Peyer's patch (tissue), 4 donors: ENCODE results near the gene TM2D3.

Experiments
- CTCF ChIP-seq, 6 experiments: fragments of 450-650 bp in 4 of 6; fragments of 200-600 bp in 2 of 6; sonication (generic) in 1 of 6; IDR thresholded peaks; one replicate each; pipeline ENCODE4 v1.5.1; 2017 to 2019; ENCODE audit warnings: antibody characterized with exemption in 6 of 6, mild to moderate bottlenecking in 3 of 6, moderate library complexity in 1 of 6
- POLR2A ChIP-seq, 2 donors: fragments of 450-650 bp; IDR thresholded peaks; one replicate each; pipeline ENCODE4 v1.5.1; 2017; ENCODE audit warnings: antibody characterized with exemption in 2 of 2, mild to moderate bottlenecking in 2 of 2, moderate library complexity in 2 of 2

GRCh38 chr15:101696829-101697228, 44.6 kb upstream of the TM2D3 start:
- TF ChIP-seq POLR2A (IDR thresholded peaks at IDR 0.05), result no peak
- no peak for TF ChIP-seq CTCF (IDR thresholded peaks at IDR 0.05)
